ENCODE data around the gene RGL1.

RGL1 gene

GRCh38 chr1:183764981-183765380, 39.9 kb upstream of the RGL1 start:
- H3K79me2 ChIP-seq (ENCODE audit: low read length) = no peaks in the 10 kb centered on the region
- H4K20me1 ChIP-seq (ENCODE audit: insufficient read depth, low read length) = no peaks in the 10 kb centered on the region
- H3K9ac ChIP-seq (ENCODE audit: low read length) = no peak overlapping the region
- H3K4me2 ChIP-seq (ENCODE audit: low read depth, low read length) = no peak overlapping the region
- H3K4me3 ChIP-seq (ENCODE audit: low read length) = no peak overlapping the region
- H3K4me1 ChIP-seq (ENCODE audit: low read length) = no peaks in the 10 kb centered on the region
- no peaks in the 10 kb centered on the region for H3K9me2 ChIP-seq (replicated peaks; ENCODE audit: insufficient read depth, low read length)
- no peaks in the 10 kb centered on the region for H3K36me3 ChIP-seq (replicated peaks; ENCODE audit: insufficient read depth, low read length)
- DNase-seq = no peak
- no peaks in the 10 kb centered on the region for H3F3A ChIP-seq (ENCODE audit: insufficient read depth, low read length)
- H3K27me3 ChIP-seq (replicated peaks; ENCODE audit: insufficient read depth, low read length) = no peaks in the 10 kb centered on the region
- TF ChIP-seq CTCF (IDR thresholded peaks at IDR 0.05; ENCODE audit: low read length) (no peak), EZH2 (optimal IDR thresholded peaks at IDR 0.05; ENCODE audit: low read depth, low read length) (no peak), EZH2phosphoT487 (IDR thresholded peaks at IDR 0.05; ENCODE audit: low read length) (no peak)
- H3K9me3 ChIP-seq (replicated peaks; ENCODE audit: insufficient read depth, low read length) = no peaks in the 10 kb centered on the region
- no peak overlapping the region for H3K27ac ChIP-seq (ENCODE audit: low read length)
- H2AFZ ChIP-seq (ENCODE audit: low read length) = no peak overlapping the region

- no peaks in the 10 kb centered on the region for H3K79me2 ChIP-seq (ENCODE audit: low read length)
- H3K4me3 ChIP-seq (ENCODE audit: low read length) = no peak overlapping the region
- no peaks in the 10 kb centered on the region for H4K20me1 ChIP-seq (ENCODE audit: insufficient read depth, low read length)
- H3K4me2 ChIP-seq (ENCODE audit: low read depth, low read length) = no peak overlapping the region
- no peaks in the 10 kb centered on the region for H3F3A ChIP-seq (ENCODE audit: insufficient read depth, low read length)
- TF ChIP-seq CTCF (IDR thresholded peaks at IDR 0.05; ENCODE audit: low read length) (no peak), EZH2phosphoT487 (IDR thresholded peaks at IDR 0.05; ENCODE audit: low read length) (no peak), EZH2 (optimal IDR thresholded peaks at IDR 0.05; ENCODE audit: low read depth, low read length) (no peak)
- no peak overlapping the region for H3K27ac ChIP-seq (ENCODE audit: low read length)
- H3K9ac ChIP-seq (ENCODE audit: low read length) = no peak overlapping the region
- no peaks in the 10 kb centered on the region for H3K4me1 ChIP-seq (ENCODE audit: low read length)
- 0 out of 2 replicates have a peak, but pooled peaks cover under 1% of the 10 kb centered on the region for H3K9me3 ChIP-seq (replicated peaks; ENCODE audit: insufficient read depth, low read length)
- no peaks in the 10 kb centered on the region for H3K9me2 ChIP-seq (replicated peaks; ENCODE audit: insufficient read depth, low read length)
- H3K27me3 ChIP-seq (replicated peaks; ENCODE audit: insufficient read depth, low read length) = no peaks in the 10 kb centered on the region
- H2AFZ ChIP-seq (ENCODE audit: low read length) = no peak overlapping the region
- no peaks in the 10 kb centered on the region for H3K36me3 ChIP-seq (replicated peaks; ENCODE audit: insufficient read depth, low read length)
- no peak for DNase-seq
These were observed 34.7 kb upstream of the RGL1 start for GRCh38 chr1:183769956-183770815.

- Histone ChIP-seq H3K27ac (ENCODE audit: low read length) (no peak overlapping the region), H3K4me2 (ENCODE audit: low read depth, low read length) (no peak overlapping the region), H3K79me2 (ENCODE audit: low read length) (no peaks in the 10 kb centered on the region), H4K20me1 (ENCODE audit: insufficient read depth, low read length) (no peaks in the 10 kb centered on the region), H3K9me3 (replicated peaks; ENCODE audit: insufficient read depth, low read length) (0 out of 2 replicates have a peak, but pooled peaks cover 5% of the 10 kb centered on the region), H3K9me2 (replicated peaks; ENCODE audit: insufficient read depth, low read length) (no peaks in the 10 kb centered on the region), H3K9ac (ENCODE audit: low read length) (no peak overlapping the region), H3F3A (ENCODE audit: insufficient read depth, low read length) (no peaks in the 10 kb centered on the region), H3K4me3 (ENCODE audit: low read length) (no peak overlapping the region), H3K27me3 (replicated peaks; ENCODE audit: insufficient read depth, low read length) (no peaks in the 10 kb centered on the region), H3K4me1 (ENCODE audit: low read length) (no peaks in the 10 kb centered on the region), H2AFZ (ENCODE audit: low read length) (no peak overlapping the region), H3K36me3 (replicated peaks; ENCODE audit: insufficient read depth, low read length) (no peaks in the 10 kb centered on the region)
- no peak for DNase-seq
- no peak for TF ChIP-seq EZH2phosphoT487 (IDR thresholded peaks at IDR 0.05; ENCODE audit: low read length)
- TF ChIP-seq EZH2 (optimal IDR thresholded peaks at IDR 0.05; ENCODE audit: low read depth, low read length) = no peak
- no peak for TF ChIP-seq CTCF (IDR thresholded peaks at IDR 0.05; ENCODE audit: low read length)
These were observed 34.1 kb upstream of the RGL1 start for GRCh38 chr1:183770816-183771128.

Data from MM.1S (cell line).